H9 (cell line): ENCODE data around the gene GAREM2. TPM values are rescaled to one million over a fixed set of nuclear protein-coding genes. Genes with fewer than 3 reads are reported as not detected.

Source experiments
- DNase-seq: peaks from one replicate; pipeline ENCODE4 v3.0.0-alpha.2; 2017
- H2AFZ ChIP-seq: one replicate; pipeline ENCODE4 v1.6.1; 2013; ENCODE audit warnings: mild to moderate bottlenecking, low read length, control low read depth, moderate library complexity
- H2AK5ac ChIP-seq: 2 replicates; pipeline ENCODE4 v1.6.1; 2013; ENCODE audit warnings: low read length, control low read depth, mixed read lengths; ENCODE audit not compliant: insufficient read length
- H2BK120ac ChIP-seq: one replicate; pipeline ENCODE4 v1.6.1; 2013; ENCODE audit warnings: low read depth, mild to moderate bottlenecking, low read length, control low read depth, inconsistent platforms; ENCODE audit not compliant: poor library complexity, severe bottlenecking
- H2BK12ac ChIP-seq: 2 replicates; pipeline ENCODE4 v1.6.1; 2013; ENCODE audit warnings: low read length, control low read depth, mixed read lengths, low read depth; ENCODE audit not compliant: insufficient read length
- H2BK15ac ChIP-seq: 2 replicates; pipeline ENCODE4 v1.6.1; 2013; ENCODE audit warnings: low read depth, low read length, control low read depth
- H2BK20ac ChIP-seq: one replicate; pipeline ENCODE4 v1.6.1; 2013; ENCODE audit warnings: low read depth, mild to moderate bottlenecking, low read length, control low read depth, inconsistent platforms; ENCODE audit not compliant: poor library complexity, severe bottlenecking
- H2BK5ac ChIP-seq: 2 replicates; pipeline ENCODE4 v1.6.1; 2013; ENCODE audit warnings: low read length, control low read depth, mixed read lengths; ENCODE audit not compliant: insufficient read length
- H3K14ac ChIP-seq: 2 replicates; pipeline ENCODE4 v1.6.1; 2013; ENCODE audit warnings: low read length, control low read depth; ENCODE audit not compliant: insufficient read depth
- H3K18ac ChIP-seq: 2 replicates; pipeline ENCODE4 v1.6.1; 2013; ENCODE audit warnings: low read depth, mild to moderate bottlenecking, mixed read lengths, low read length, control low read depth; ENCODE audit not compliant: insufficient read length
- H3K23ac ChIP-seq: 2 replicates; pipeline ENCODE4 v1.6.1; 2013; ENCODE audit warnings: low read length, control low read depth, mixed read lengths, low read depth; ENCODE audit not compliant: insufficient read length
- H3K23me2 ChIP-seq: 2 replicates; pipeline ENCODE4 v1.6.1; 2013; ENCODE audit warnings: low read depth, mild to moderate bottlenecking, mixed read lengths, low read length, control low read depth; ENCODE audit not compliant: insufficient read length, poor library complexity, severe bottlenecking
- H3K27ac ChIP-seq: 2 replicates; pipeline ENCODE4 v1.5.1; 2013; ENCODE audit warnings: low read length, control low read depth, mixed read lengths, low read depth; ENCODE audit not compliant: insufficient read length
- H3K27me3 ChIP-seq: 2 replicates; pipeline ENCODE4 v1.6.1; 2013; ENCODE audit warnings: low read length, control low read depth, inconsistent platforms; ENCODE audit not compliant: insufficient read depth
- H3K4ac ChIP-seq: 2 replicates; pipeline ENCODE4 v1.6.1; 2013; ENCODE audit warnings: low read depth, mild to moderate bottlenecking, control low read depth, inconsistent platforms, low read length, moderate library complexity
- H3K4me1 ChIP-seq: 2 replicates; pipeline ENCODE4 v1.6.1; 2013; ENCODE audit warnings: low read length, control low read depth, inconsistent platforms; ENCODE audit not compliant: insufficient read depth
- H3K4me2 ChIP-seq: 2 replicates; pipeline ENCODE4 v1.6.1; 2013; ENCODE audit warnings: low read length, control low read depth, mixed read lengths; ENCODE audit not compliant: insufficient read length, insufficient read depth
- H3K56ac ChIP-seq: 2 replicates; pipeline ENCODE4 v1.6.1; 2013; ENCODE audit warnings: low read depth, mild to moderate bottlenecking, mixed read lengths, low read length, control low read depth; ENCODE audit not compliant: insufficient read length
- H3K79me1 ChIP-seq: 2 replicates; pipeline ENCODE4 v1.6.1; 2013; ENCODE audit warnings: low read depth, mild to moderate bottlenecking, moderate library complexity, low read length, control low read depth, inconsistent platforms; ENCODE audit not compliant: insufficient read depth, poor library complexity, severe bottlenecking
- H3K79me2 ChIP-seq: 2 replicates; pipeline ENCODE4 v1.6.1; 2013; ENCODE audit warnings: low read length, control low read depth, inconsistent platforms; ENCODE audit not compliant: insufficient read depth
- H3K9ac ChIP-seq: 2 replicates; pipeline ENCODE4 v1.6.1; 2013; ENCODE audit warnings: low read length, control low read depth, mixed read lengths; ENCODE audit not compliant: insufficient read length; ENCODE audit errors: extremely low read depth
- H3K9me3 ChIP-seq: one replicate; pipeline ENCODE4 v1.6.1; 2013; ENCODE audit warnings: low read depth, low read length, inconsistent platforms; ENCODE audit not compliant: control insufficient read depth
- H3T11ph ChIP-seq: one replicate; pipeline ENCODE4 v1.6.1; 2013; ENCODE audit warnings: mild to moderate bottlenecking, low read length, control low read depth, inconsistent platforms
- H4K20me1 ChIP-seq: one replicate; pipeline ENCODE4 v1.6.1; 2013; ENCODE audit not compliant: control insufficient read depth, insufficient read length, insufficient read depth
- H4K5ac ChIP-seq: 2 replicates; pipeline ENCODE4 v1.6.1; 2013; ENCODE audit warnings: low read depth, mild to moderate bottlenecking, mixed read lengths, low read length, control low read depth; ENCODE audit not compliant: insufficient read length
- H4K8ac ChIP-seq: replicated peaks from 2 replicates; pipeline ENCODE4 v1.6.1; 2013; ENCODE audit warnings: low read length, control low read depth, mixed read lengths, low read depth; ENCODE audit not compliant: insufficient read length
- H4K91ac ChIP-seq: 2 replicates; pipeline ENCODE4 v1.6.1; 2013; ENCODE audit warnings: low read depth, mild to moderate bottlenecking, moderate library complexity, mixed read lengths, low read length, control low read depth; ENCODE audit not compliant: insufficient read length
- H3K27ac Mint-ChIP-seq, 3 experiments: 2 replicates in 2 of 3; 3 replicates in 1 of 3; pipeline ENCODE4 v1.8.0; 2020 to 2021; ENCODE audit warnings: mixed read lengths in 3 of 3, mild to moderate bottlenecking in 1 of 3, moderate library complexity in 1 of 3
- H3K27me3 Mint-ChIP-seq: 2 replicates; pipeline ENCODE4 v1.8.0; 2021; ENCODE audit warnings: low read depth, mild to moderate bottlenecking, moderate library complexity, mixed read lengths
- H3K36me3 Mint-ChIP-seq, 3 experiments: 2 replicates in 2 of 3; 3 replicates in 1 of 3; pipeline ENCODE4 v1.8.0; 2020 to 2021; ENCODE audit warnings: low read depth in 3 of 3, mixed read lengths in 3 of 3; ENCODE audit not compliant: insufficient read depth in 1 of 3
- H3K4me1 Mint-ChIP-seq, 2 experiments: 2 replicates each; pipeline ENCODE4 v1.8.0; 2020; ENCODE audit warnings: mixed read lengths in 2 of 2
- H3K4me3 Mint-ChIP-seq, 2 experiments: 2 replicates in 1 of 2; 3 replicates in 1 of 2; pipeline ENCODE4 v1.8.0; 2020 to 2021; ENCODE audit warnings: mild to moderate bottlenecking in 2 of 2, mixed read lengths in 2 of 2, moderate library complexity in 1 of 2
- H3K9me3 Mint-ChIP-seq, 2 experiments: 2 replicates in 1 of 2; 3 replicates in 1 of 2; pipeline ENCODE4 v1.8.0; 2020; ENCODE audit warnings: mild to moderate bottlenecking in 2 of 2, mixed read lengths in 2 of 2, moderate library complexity in 1 of 2
- CTCF ChIP-seq: fragments of 200-600 bp; sonication (generic); conservative IDR thresholded peaks from 3 replicates; pipeline ENCODE4 v1.8.0; 2021; ENCODE audit warnings: antibody characterized with exemption, mild to moderate bottlenecking
- WGBS: extraction: QIAGEN DNeasy Blood & Tissue Kit; methylation state at CpG from one replicate; pipeline ENCODE4 v1.1.7; 2013; ENCODE audit warnings: missing lambda C conversion rate, low lambda C conversion rate, mixed read lengths; ENCODE audit not compliant: insufficient read length; ENCODE audit errors: extremely low coverage; 5-methylcytosine and 5-hydroxymethylcytosine counted together
- total RNA-seq: library from RNA; stranded (reverse); gene quantifications from 2 replicates; pipeline ENCODE4 v1.2.1, GENCODE V29; 2021

The GAREM2 gene
- total RNA-seq, 1 experiment from 2014 or later: 14.4 TPM

GRCh38 chr2:26177122-26177521 is 4.2 kb downstream of the GAREM2 start:
- no peak overlapping the region for H4K5ac ChIP-seq
- TF ChIP-seq CTCF: no peak
- no peaks in the 10 kb centered on the region for H4K20me1 ChIP-seq
- H4K8ac ChIP-seq: no peak overlapping the region
- H3K4me1 ChIP-seq: no peaks in the 10 kb centered on the region; the same call in 1 of the 2 replicates
- H3K18ac ChIP-seq: no peak overlapping the region
- no peak overlapping the region for H3T11ph ChIP-seq
- H3K4me1 Mint-ChIP-seq: peaks cover 26 to 36% of the 10 kb centered on the region in 2 experiments
- H3K4ac ChIP-seq: no peak overlapping the region
- no peaks in the 10 kb centered on the region for H3K79me2 ChIP-seq
- H2AFZ ChIP-seq: no peak overlapping the region
- H3K4me2 ChIP-seq: no peak overlapping the region
- no peak overlapping the region for H3K56ac ChIP-seq
- no peak overlapping the region for H3K27ac ChIP-seq
- DNase-seq: no peak
- no peak overlapping the region for H3K27ac Mint-ChIP-seq
- H2BK120ac ChIP-seq: no peak overlapping the region
- H4K91ac ChIP-seq: no peak overlapping the region
- no peak overlapping the region for H3K23ac ChIP-seq
- H3K27me3 ChIP-seq: no peaks in the 10 kb centered on the region
- peaks cover 22% of the 10 kb centered on the region for H3K23me2 ChIP-seq
- H3K4me3 Mint-ChIP-seq: no peak overlapping the region
- no peak overlapping the region for H2BK20ac ChIP-seq
- H2BK15ac ChIP-seq: no peak overlapping the region
- no peaks in the 10 kb centered on the region; a peak in 1 of 5 replicates for H3K9me3 Mint-ChIP-seq
- no peak overlapping the region for H2BK5ac ChIP-seq
- H3K36me3 Mint-ChIP-seq: peaks cover 5 to 19% (median 9%) of the 10 kb centered on the region in 3 experiments
- H3K79me1 ChIP-seq: no peaks in the 10 kb centered on the region
- H3K14ac ChIP-seq: no peak overlapping the region
- WGBS: no CpG with 5 or more reads among the region's 7 CpGs
- H3K9me3 ChIP-seq: no peaks in the 10 kb centered on the region
- H3K27me3 Mint-ChIP-seq: peaks cover 23% of the 10 kb centered on the region
- H2AK5ac ChIP-seq: no peak overlapping the region
- H2BK12ac ChIP-seq: no peak overlapping the region
- H3K9ac ChIP-seq: no peak overlapping the region
